Activated CD8-positive, alpha-beta memory T cell treated with anti-CD3 and anti-CD28 coated beads, Interleukin-2, amount 10 ng/mL, durations not matched to agents 7 days and 5 days (primary cell): ENCODE measurements around the gene KRTAP5-11. TPM values are rescaled to one million over a fixed set of nuclear protein-coding genes. Genes with fewer than 3 reads are reported as not detected.

Experiments used
- ATAC-seq: fragments of 150-1000 bp; cut with Tn5 transposase; one replicate; pipeline ENCODE4 v1.10.0; 2021; ENCODE audit warnings: moderate library complexity
- CTCF ChIA-PET: fragments of 350-600 bp; sonication (Branson Sonifier 250); formaldehyde crosslinking; loops from one replicate; lab custom pipeline; 2021; ENCODE audit warnings: antibody characterized with exemption; lab: Charles Lee
- DNase-seq: peaks from one replicate; pipeline ENCODE4 v3.0.0-alpha.2; 2020
- H3K27ac Mint-ChIP-seq: one replicate; pipeline ENCODE4 v1.8.0; 2021; ENCODE audit warnings: mild to moderate bottlenecking, mixed read lengths
- H3K27me3 Mint-ChIP-seq: one replicate; pipeline ENCODE4 v1.8.0; 2021; ENCODE audit warnings: mixed read lengths
- H3K36me3 Mint-ChIP-seq: one replicate; pipeline ENCODE4 v1.8.0; 2021; ENCODE audit warnings: mild to moderate bottlenecking, mixed read lengths
- H3K4me1 Mint-ChIP-seq: one replicate; pipeline ENCODE4 v1.8.0; 2021; ENCODE audit warnings: mixed read lengths
- H3K4me3 Mint-ChIP-seq: one replicate; pipeline ENCODE4 v1.8.0; 2021; ENCODE audit warnings: mild to moderate bottlenecking, moderate library complexity, mixed read lengths
- H3K9me3 Mint-ChIP-seq: one replicate; pipeline ENCODE4 v1.8.0; 2022; ENCODE audit warnings: low read depth, mixed read lengths
- total RNA-seq, 2 experiments: library from RNA; stranded (reverse); gene quantifications; one replicate each; pipeline ENCODE4 v1.2.3, GENCODE V29; 2021

KRTAP5-11 gene
- total RNA-seq, 2 experiments from 2014 or later: not detected

- H3K27me3 Mint-ChIP-seq: peaks cover 42% of the 10 kb centered on the region
- no peaks in the 10 kb centered on the region for H3K4me1 Mint-ChIP-seq
- H3K27ac Mint-ChIP-seq: no peak overlapping the region
- H3K4me3 Mint-ChIP-seq: no peak overlapping the region
- ATAC-seq (no peak), DNase-seq (no peak)
- no peaks in the 10 kb centered on the region for H3K36me3 Mint-ChIP-seq
- H3K9me3 Mint-ChIP-seq: no peaks in the 10 kb centered on the region
- CTCF ChIA-PET: no interaction called here
Measured at GRCh38 chr11:71558996-71559395, 23.7 kb downstream of the KRTAP5-11 start.

GRCh38 chr11:71557257-71557656, 25.4 kb downstream of the KRTAP5-11 start:
- CTCF ChIA-PET: no interaction called here
- H3K4me1 Mint-ChIP-seq: no peaks in the 10 kb centered on the region

GRCh38 chr11:71556018-71556417, 26.7 kb downstream of the KRTAP5-11 start:
- ATAC-seq (no peak), DNase-seq (no peak)
- CTCF ChIA-PET: no interaction called here
- no peaks in the 10 kb centered on the region for H3K9me3 Mint-ChIP-seq
- H3K27me3 Mint-ChIP-seq: peaks cover 23% of the 10 kb centered on the region
- H3K4me3 Mint-ChIP-seq: no peak overlapping the region
- H3K36me3 Mint-ChIP-seq: no peaks in the 10 kb centered on the region
- H3K27ac Mint-ChIP-seq: no peak overlapping the region
- no peaks in the 10 kb centered on the region for H3K4me1 Mint-ChIP-seq

More at GRCh38 chr11:71557257-71557656, 25.4 kb downstream of the KRTAP5-11 start:
- H3K9me3 Mint-ChIP-seq: no peaks in the 10 kb centered on the region
- DNase-seq (no peak), ATAC-seq (no peak)
- H3K36me3 Mint-ChIP-seq: no peaks in the 10 kb centered on the region
- H3K4me3 Mint-ChIP-seq: no peak overlapping the region
- H3K27me3 Mint-ChIP-seq: peaks cover 30% of the 10 kb centered on the region
- no peak overlapping the region for H3K27ac Mint-ChIP-seq

- CTCF ChIA-PET: no interaction called here
- Mint-ChIP-seq H3K9me3 (no peaks in the 10 kb centered on the region), H3K27me3 (peaks cover 22% of the 10 kb centered on the region), H3K27ac (no peak overlapping the region), H3K4me3 (no peak overlapping the region), H3K36me3 (no peaks in the 10 kb centered on the region), H3K4me1 (no peaks in the 10 kb centered on the region)
- DNase-seq: no peak
- no peak for ATAC-seq
Measured at GRCh38 chr11:71555508-71555907, 27.2 kb downstream of the KRTAP5-11 start.

- H3K4me3 Mint-ChIP-seq: no peak overlapping the region
- H3K27ac Mint-ChIP-seq: no peak overlapping the region
- no peak for ATAC-seq
- H3K4me1 Mint-ChIP-seq: no peaks in the 10 kb centered on the region
- H3K36me3 Mint-ChIP-seq: no peaks in the 10 kb centered on the region
- H3K27me3 Mint-ChIP-seq: peaks cover 22% of the 10 kb centered on the region
- no peaks in the 10 kb centered on the region for H3K9me3 Mint-ChIP-seq
- DNase-seq: no peak
- CTCF ChIA-PET: no interaction called here
Measured at GRCh38 chr11:71554996-71555395, 27.7 kb downstream of the KRTAP5-11 start.

GRCh38 chr11:71551711-71552110, 31.0 kb downstream of the KRTAP5-11 start:
- H3K9me3 Mint-ChIP-seq: no peaks in the 10 kb centered on the region
- ATAC-seq: no peak

GRCh38 chr11:71548716-71549151, 33.9 kb downstream of the KRTAP5-11 start:
- no peak for DNase-seq
- Mint-ChIP-seq H3K27me3 (peaks cover 16% of the 10 kb centered on the region), H3K27ac (no peak overlapping the region), H3K4me3 (no peak overlapping the region), H3K9me3 (no peaks in the 10 kb centered on the region), H3K36me3 (no peaks in the 10 kb centered on the region), H3K4me1 (peaks cover 3% of the 10 kb centered on the region)
- CTCF ChIA-PET: no interaction called here
- no peak for ATAC-seq

More at GRCh38 chr11:71551711-71552110, 31.0 kb downstream of the KRTAP5-11 start:
- DNase-seq: no peak
- Mint-ChIP-seq H3K27ac (no peak overlapping the region), H3K4me3 (no peak overlapping the region), H3K27me3 (peaks cover 14% of the 10 kb centered on the region), H3K36me3 (no peaks in the 10 kb centered on the region), H3K4me1 (peaks cover 3% of the 10 kb centered on the region)
- CTCF ChIA-PET: no interaction called here

- H3K4me1 Mint-ChIP-seq: peaks cover 7% of the 10 kb centered on the region
- H3K4me3 Mint-ChIP-seq: no peak within 1 kb of the TSS
- no peak for ATAC-seq
- H3K9me3 Mint-ChIP-seq: no peaks in the 10 kb centered on the region
- H3K36me3 Mint-ChIP-seq: no peaks in the 10 kb centered on the region
- no peak within 1 kb of the TSS for H3K27ac Mint-ChIP-seq
- H3K27me3 Mint-ChIP-seq: peaks cover 20% of the 10 kb centered on the region
- DNase-seq: no peak
- CTCF ChIA-PET: no interaction called here
Measured at GRCh38 chr11:71548120-71548519, 34.6 kb downstream of the KRTAP5-11 start, which contains the start of gene KRTAP5-9. KRTAP5-9 (plus strand) TSS chr11:71548420; CDS start chr11:71548658, 238 bp downstream.

- Mint-ChIP-seq H3K27me3 (peaks cover 23% of the 10 kb centered on the region), H3K36me3 (peaks cover 1% of the 10 kb centered on the region), H3K4me1 (peaks cover 7% of the 10 kb centered on the region), H3K4me3 (no peak overlapping the region), H3K9me3 (peaks cover 2% of the 10 kb centered on the region), H3K27ac (no peak overlapping the region)
- DNase-seq: no peak
- ATAC-seq: no peak
- CTCF ChIA-PET: no interaction called here
Measured at GRCh38 chr11:71545405-71545966, 37.2 kb downstream of the KRTAP5-11 start.

GRCh38 chr11:71544525-71545214, 38.0 kb downstream of the KRTAP5-11 start:
- ATAC-seq: no peak
- H3K4me1 Mint-ChIP-seq: peaks cover 7% of the 10 kb centered on the region
- no peak overlapping the region for H3K4me3 Mint-ChIP-seq
- DNase-seq: no peak
- CTCF ChIA-PET: no interaction called here
- H3K27ac Mint-ChIP-seq: no peak overlapping the region
- peaks cover 2% of the 10 kb centered on the region for H3K9me3 Mint-ChIP-seq
- H3K27me3 Mint-ChIP-seq: peaks cover 20% of the 10 kb centered on the region
- H3K36me3 Mint-ChIP-seq: peaks cover 1% of the 10 kb centered on the region

- Mint-ChIP-seq H3K4me3 (no peak overlapping the region), H3K27me3 (peaks cover 16% of the 10 kb centered on the region), H3K9me3 (peaks cover 2% of the 10 kb centered on the region), H3K27ac (no peak overlapping the region), H3K36me3 (peaks cover 1% of the 10 kb centered on the region), H3K4me1 (peaks cover 6% of the 10 kb centered on the region)
- CTCF ChIA-PET: no interaction called here
- ATAC-seq: no peak
- DNase-seq: no peak
Measured at GRCh38 chr11:71543866-71544265, 38.8 kb downstream of the KRTAP5-11 start.

GRCh38 chr11:71542879-71543777, 39.5 kb downstream of the KRTAP5-11 start:
- CTCF ChIA-PET: no interaction called here
- Mint-ChIP-seq H3K4me3 (no peak overlapping the region), H3K27ac (no peak overlapping the region), H3K9me3 (peaks cover 2% of the 10 kb centered on the region), H3K27me3 (peaks cover 16% of the 10 kb centered on the region), H3K4me1 (peaks cover 4% of the 10 kb centered on the region), H3K36me3 (peaks cover 1% of the 10 kb centered on the region)
- ATAC-seq (no peak), DNase-seq (no peak)

- Mint-ChIP-seq H3K4me1 (peaks cover 4% of the 10 kb centered on the region), H3K9me3 (peaks cover 2% of the 10 kb centered on the region), H3K4me3 (no peak overlapping the region), H3K36me3 (peaks cover 1% of the 10 kb centered on the region), H3K27ac (no peak overlapping the region), H3K27me3 (peaks cover 16% of the 10 kb centered on the region)
- CTCF ChIA-PET: no interaction called here
- DNase-seq (no peak), ATAC-seq (no peak)
Measured at GRCh38 chr11:71542382-71542781, 40.3 kb downstream of the KRTAP5-11 start.
